Stimulated activated CD8-positive, alpha-beta memory T cell treated with anti-CD3 and anti-CD28 coated beads, Interleukin-2, amount 100 ng/mL, for 1 hour (primary cell): ENCODE measurements around the gene GPATCH2.
A peak's percentile ranks its signal among the peaks of the same experiment; 100 is the strongest.

ENCODE experiments used
- DNase-seq, 2 donors: peaks; one replicate each; pipeline ENCODE4 v3.0.0-alpha.2; 2020; ENCODE audit warnings: low read depth in 2 of 2

GPATCH2 gene

GRCh38 chr1:217630711-217631591 is at the start of gene GPATCH2, which contains the start of gene SPATA17:
Gene GPATCH2, minus strand, starts transcription at chr1:217631090. Its CDS starts 119 bp downstream, at chr1:217630971.
Gene SPATA17, plus strand, starts transcription at chr1:217631344. Its CDS starts 35 bp downstream, at chr1:217631379.
- DNase-seq, result peak; percentile 39 to 54

GRCh38 chr1:217674028-217674729 is 43.3 kb upstream of the GPATCH2 start:
- no peak for DNase-seq

GRCh38 chr1:217673387-217673786 is 42.5 kb upstream of the GPATCH2 start:
- DNase-seq, result no peak

- no peak for DNase-seq
Observed at GRCh38 chr1:217668351-217668940, 37.6 kb upstream of the GPATCH2 start.

- DNase-seq, result no peak
Observed at GRCh38 chr1:217661407-217661806, 30.5 kb upstream of the GPATCH2 start.

GRCh38 chr1:217660353-217661062 is 29.6 kb upstream of the GPATCH2 start:
- DNase-seq, result no peak

GRCh38 chr1:217650674-217651073 is 19.8 kb upstream of the GPATCH2 start:
- no peak for DNase-seq

- DNase-seq, result no peak
Observed at GRCh38 chr1:217647791-217648190, 16.9 kb upstream of the GPATCH2 start.

- no peak for DNase-seq
Observed at GRCh38 chr1:217642455-217642854, 11.6 kb upstream of the GPATCH2 start.

- no peak for DNase-seq
Observed at GRCh38 chr1:217627431-217627830, 3.5 kb downstream of the GPATCH2 start.

GRCh38 chr1:217626321-217626720 is 4.6 kb downstream of the GPATCH2 start:
- no peak for DNase-seq

- no peak for DNase-seq
Observed at GRCh38 chr1:217622042-217622441, 8.8 kb downstream of the GPATCH2 start.

- no peak for DNase-seq
Observed at GRCh38 chr1:217620814-217621213, 10.1 kb downstream of the GPATCH2 start.

- DNase-seq, result no peak
Observed at GRCh38 chr1:217617126-217617525, 13.8 kb downstream of the GPATCH2 start.

- DNase-seq, result no peak
Observed at GRCh38 chr1:217614200-217614712, 16.6 kb downstream of the GPATCH2 start.

GRCh38 chr1:217605390-217605789 is 25.5 kb downstream of the GPATCH2 start:
- DNase-seq, result no peak

- DNase-seq, result no peak
Observed at GRCh38 chr1:217602380-217602779, 28.5 kb downstream of the GPATCH2 start.

- no peak for DNase-seq
Observed at GRCh38 chr1:217599154-217599553, 31.7 kb downstream of the GPATCH2 start.

GRCh38 chr1:217590598-217590997 is 40.3 kb downstream of the GPATCH2 start:
- DNase-seq, result no peak

- no peak for DNase-seq
Observed at GRCh38 chr1:217586586-217586985, 44.3 kb downstream of the GPATCH2 start.

- no peak for DNase-seq
Observed at GRCh38 chr1:217585577-217585976, 45.3 kb downstream of the GPATCH2 start.
